ENCODE data around the gene EEPD1.

Gene EEPD1

DNA sequence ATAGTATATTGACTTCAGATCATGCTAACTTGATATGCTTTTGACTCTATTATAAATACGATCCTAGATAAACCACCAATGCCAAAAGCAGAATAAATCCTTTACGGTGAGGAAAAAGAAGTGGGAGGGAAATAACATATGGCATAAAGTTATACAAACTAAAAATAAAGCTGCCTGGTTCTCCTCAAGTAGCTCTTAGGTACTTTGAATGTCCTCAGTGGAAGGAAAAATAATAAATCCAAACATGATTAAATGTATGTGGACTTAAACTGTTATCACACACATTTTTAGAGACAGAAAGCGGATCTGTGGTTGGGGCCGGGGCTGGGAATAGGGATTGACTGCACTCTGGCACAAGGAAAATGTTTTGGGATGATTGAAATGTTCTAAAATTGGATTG, 23.6 kb downstream of the EEPD1 start:
- no peaks in the 10 kb centered on the region for H3K4me1 ChIP-seq (ENCODE audit: insufficient read depth, low read length)
- H2AFZ ChIP-seq (ENCODE audit: low read depth, low read length) = no peak overlapping the region
- no peak overlapping the region for H3K4me3 ChIP-seq (ENCODE audit: low read length)
- H3K27me3 ChIP-seq (ENCODE audit: insufficient read depth, low read length) = no peaks in the 10 kb centered on the region
- no peaks in the 10 kb centered on the region for H3K36me3 ChIP-seq (ENCODE audit: insufficient read depth, low read length)
- no peaks in the 10 kb centered on the region for H3K9me3 ChIP-seq (ENCODE audit: low read length)

GRCh38 chr7:36180121-36180520, 27.1 kb downstream of the EEPD1 start:
- Histone ChIP-seq H3K4me3 (ENCODE audit: low read length) (no peak overlapping the region), H2AFZ (ENCODE audit: low read depth, low read length) (no peak overlapping the region), H3K36me3 (ENCODE audit: insufficient read depth, low read length) (no peaks in the 10 kb centered on the region), H3K9me3 (ENCODE audit: low read length) (no peaks in the 10 kb centered on the region), H3K27me3 (ENCODE audit: insufficient read depth, low read length) (no peaks in the 10 kb centered on the region), H3K4me1 (ENCODE audit: insufficient read depth, low read length) (no peaks in the 10 kb centered on the region)

GRCh38 chr7:36181668-36182067, 28.6 kb downstream of the EEPD1 start:
- H3K4me3 ChIP-seq (ENCODE audit: low read length) = no peak overlapping the region
- no peaks in the 10 kb centered on the region for H3K9me3 ChIP-seq (ENCODE audit: low read length)
- H3K4me1 ChIP-seq (ENCODE audit: insufficient read depth, low read length) = no peaks in the 10 kb centered on the region
- no peaks in the 10 kb centered on the region for H3K36me3 ChIP-seq (ENCODE audit: insufficient read depth, low read length)
- H2AFZ ChIP-seq (ENCODE audit: low read depth, low read length) = no peak overlapping the region
- H3K27me3 ChIP-seq (ENCODE audit: insufficient read depth, low read length) = no peaks in the 10 kb centered on the region

DNA sequence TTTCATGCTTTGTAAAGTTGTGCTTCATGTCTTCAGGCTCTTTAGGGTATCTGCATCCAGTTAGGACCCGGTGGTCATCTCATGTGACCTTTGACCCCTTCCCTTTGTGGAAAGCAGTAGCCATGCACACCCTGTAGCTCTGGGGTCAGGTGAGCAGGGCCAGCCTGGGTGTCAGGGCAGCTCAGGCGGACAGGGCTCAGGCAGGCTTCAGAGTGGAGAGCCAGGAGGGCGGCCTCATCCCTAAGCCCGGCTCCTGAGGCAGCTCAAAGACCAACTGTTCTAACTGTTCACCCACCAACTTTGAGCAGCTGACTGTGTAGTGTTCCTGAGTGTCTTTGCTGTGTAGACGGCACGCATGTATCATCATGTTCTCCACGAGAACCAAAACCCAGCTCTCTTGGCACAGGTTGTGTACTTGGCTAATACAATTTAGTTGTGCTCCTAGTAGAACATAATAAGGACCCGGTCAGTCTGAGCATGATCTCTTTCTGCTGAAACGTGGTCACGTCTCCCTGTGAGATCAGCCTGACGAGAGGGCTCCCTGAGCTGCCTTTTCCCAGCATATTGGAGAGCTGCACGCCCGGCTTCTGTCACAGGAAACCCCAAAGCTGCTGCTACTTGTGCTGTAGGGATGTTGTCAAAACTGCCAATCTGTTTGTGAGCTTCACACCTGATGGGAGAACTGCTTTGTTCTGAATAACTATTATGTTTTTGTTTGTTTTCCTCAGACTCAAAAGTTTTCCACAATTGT, 30.0 kb downstream of the EEPD1 start:
- Histone ChIP-seq H3K36me3 (ENCODE audit: insufficient read depth, low read length) (no peaks in the 10 kb centered on the region), H3K4me1 (ENCODE audit: insufficient read depth, low read length) (peaks cover under 1% of the 10 kb centered on the region), H3K9me3 (ENCODE audit: low read length) (no peaks in the 10 kb centered on the region), H2AFZ (ENCODE audit: low read depth, low read length) (no peak overlapping the region), H3K27me3 (ENCODE audit: insufficient read depth, low read length) (no peaks in the 10 kb centered on the region), H3K4me3 (ENCODE audit: low read length) (no peak overlapping the region)

GRCh38 chr7:36185092-36185491, 32.0 kb downstream of the EEPD1 start:
- Histone ChIP-seq H3K4me1 (ENCODE audit: insufficient read depth, low read length) (peaks cover 12% of the 10 kb centered on the region), H3K9me3 (ENCODE audit: low read length) (no peaks in the 10 kb centered on the region), H3K4me3 (ENCODE audit: low read length) (no peak overlapping the region), H2AFZ (ENCODE audit: low read depth, low read length) (no peak overlapping the region), H3K36me3 (ENCODE audit: insufficient read depth, low read length) (no peaks in the 10 kb centered on the region), H3K27me3 (ENCODE audit: insufficient read depth, low read length) (no peaks in the 10 kb centered on the region)

DNA sequence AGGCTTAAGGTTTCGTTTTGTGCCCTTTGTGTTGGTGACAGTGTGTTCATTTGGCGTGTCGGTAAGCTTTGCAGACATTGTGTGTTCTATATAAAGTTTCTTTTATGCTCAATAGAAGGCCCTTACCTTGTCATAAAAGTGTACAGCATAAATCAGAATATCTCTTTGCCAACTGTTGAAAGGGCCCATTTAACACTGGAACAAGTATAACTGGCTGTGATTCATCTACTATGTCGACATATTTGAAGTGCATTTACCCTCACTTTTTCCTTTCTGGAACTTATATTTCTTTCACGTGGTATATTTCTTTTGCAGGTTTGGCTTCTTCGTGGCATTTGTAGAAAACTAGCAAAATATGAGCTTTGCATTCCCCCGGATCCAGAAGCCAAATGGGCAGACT, 32.7 kb downstream of the EEPD1 start:
- H3K4me3 ChIP-seq (ENCODE audit: low read length) = no peak overlapping the region
- no peak overlapping the region for H2AFZ ChIP-seq (ENCODE audit: low read depth, low read length)
- no peaks in the 10 kb centered on the region for H3K9me3 ChIP-seq (ENCODE audit: low read length)
- H3K36me3 ChIP-seq (ENCODE audit: insufficient read depth, low read length) = no peaks in the 10 kb centered on the region
- peaks cover 12% of the 10 kb centered on the region for H3K4me1 ChIP-seq (ENCODE audit: insufficient read depth, low read length)
- no peaks in the 10 kb centered on the region for H3K27me3 ChIP-seq (ENCODE audit: insufficient read depth, low read length)

GRCh38 chr7:36186359-36187121, 33.5 kb downstream of the EEPD1 start:
- Histone ChIP-seq H3K36me3 (ENCODE audit: insufficient read depth, low read length) (no peaks in the 10 kb centered on the region), H2AFZ (ENCODE audit: low read depth, low read length) (no peak overlapping the region), H3K27me3 (ENCODE audit: insufficient read depth, low read length) (no peaks in the 10 kb centered on the region), H3K4me1 (ENCODE audit: insufficient read depth, low read length) (peaks cover 17% of the 10 kb centered on the region), H3K9me3 (ENCODE audit: low read length) (no peaks in the 10 kb centered on the region), H3K4me3 (ENCODE audit: low read length) (no peak overlapping the region)

- H3K4me1 ChIP-seq (ENCODE audit: insufficient read depth, low read length) = peaks cover 25% of the 10 kb centered on the region
- no peaks in the 10 kb centered on the region for H3K27me3 ChIP-seq (ENCODE audit: insufficient read depth, low read length)
- no peak overlapping the region for H2AFZ ChIP-seq (ENCODE audit: low read depth, low read length)
- H3K36me3 ChIP-seq (ENCODE audit: insufficient read depth, low read length) = no peaks in the 10 kb centered on the region
- no peaks in the 10 kb centered on the region for H3K9me3 ChIP-seq (ENCODE audit: low read length)
- no peak overlapping the region for H3K4me3 ChIP-seq (ENCODE audit: low read length)
Measured at GRCh38 chr7:36188266-36188665, 35.2 kb downstream of the EEPD1 start.

DNA sequence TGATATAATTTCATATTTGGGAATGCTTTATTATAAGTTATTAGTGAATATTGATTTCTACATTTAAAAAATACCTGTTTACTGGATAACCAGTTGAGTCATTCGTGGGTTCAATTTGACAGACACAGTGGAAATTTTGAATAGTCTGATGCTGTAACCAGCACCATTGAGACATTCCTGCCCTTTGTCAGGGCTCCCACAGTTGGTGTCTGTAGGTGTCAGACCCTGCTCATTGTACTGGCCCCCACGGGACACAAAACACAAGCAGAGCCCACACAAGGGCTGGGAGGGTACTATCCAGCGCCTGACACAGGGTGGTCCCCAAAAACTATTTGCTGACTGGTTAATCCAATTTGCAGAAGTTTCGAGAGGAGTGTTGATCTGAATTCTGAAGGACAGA, 35.9 kb downstream of the EEPD1 start:
- Histone ChIP-seq H3K9me3 (ENCODE audit: low read length) (no peaks in the 10 kb centered on the region), H3K36me3 (ENCODE audit: insufficient read depth, low read length) (no peaks in the 10 kb centered on the region), H3K4me3 (ENCODE audit: low read length) (no peak overlapping the region), H3K27me3 (ENCODE audit: insufficient read depth, low read length) (no peaks in the 10 kb centered on the region), H3K4me1 (ENCODE audit: insufficient read depth, low read length) (peaks cover 25% of the 10 kb centered on the region), H2AFZ (ENCODE audit: low read depth, low read length) (no peak overlapping the region)

DNA sequence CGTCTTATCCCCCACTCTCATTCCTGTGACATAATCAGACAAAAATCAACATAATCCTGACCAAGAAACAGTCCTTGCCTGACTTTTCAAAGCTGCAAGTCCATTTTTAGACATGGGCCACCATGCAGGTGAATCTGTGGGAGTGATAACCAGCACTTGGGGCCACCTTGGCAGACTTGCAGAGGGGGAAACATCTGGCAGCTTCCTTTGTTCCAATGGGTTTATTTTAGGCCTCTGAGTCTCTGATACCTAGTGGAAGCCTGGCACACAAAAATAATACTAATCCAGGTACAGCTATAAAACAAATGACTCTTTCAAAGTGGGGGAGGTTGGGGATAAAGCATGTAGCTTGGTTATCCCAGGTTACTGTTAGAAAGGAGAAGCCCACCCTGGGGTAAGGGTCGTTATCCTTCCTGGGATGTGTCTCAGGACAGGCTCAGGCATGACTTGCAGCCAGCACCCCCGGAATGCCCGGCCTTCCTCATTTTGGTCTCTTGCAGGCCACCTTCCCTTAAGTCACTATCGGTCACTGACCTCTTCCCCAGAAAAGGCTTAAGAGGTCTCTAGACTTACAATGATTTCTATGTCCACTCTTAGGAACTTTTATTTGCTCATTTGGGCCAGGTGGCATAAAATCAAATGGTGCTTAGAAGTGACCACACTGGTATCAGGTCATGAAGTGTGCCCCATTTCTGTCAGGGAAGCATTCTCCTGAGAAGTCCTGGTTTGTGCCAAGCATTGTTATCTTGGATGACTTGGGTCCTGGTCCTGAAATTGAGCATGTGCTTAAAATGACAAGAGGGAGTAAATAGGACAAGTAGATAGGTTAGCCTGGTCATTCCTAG, 37.6 kb downstream of the EEPD1 start:
- no peak overlapping the region for H3K4me3 ChIP-seq (ENCODE audit: low read length)
- no peak overlapping the region for H2AFZ ChIP-seq (ENCODE audit: low read depth, low read length)
- no peaks in the 10 kb centered on the region for H3K9me3 ChIP-seq (ENCODE audit: low read length)
- no peaks in the 10 kb centered on the region for H3K27me3 ChIP-seq (ENCODE audit: insufficient read depth, low read length)
- peaks cover 25% of the 10 kb centered on the region for H3K4me1 ChIP-seq (ENCODE audit: insufficient read depth, low read length)
- H3K36me3 ChIP-seq (ENCODE audit: insufficient read depth, low read length) = no peaks in the 10 kb centered on the region

- Histone ChIP-seq H3K9me3 (ENCODE audit: low read length) (no peaks in the 10 kb centered on the region), H2AFZ (ENCODE audit: low read depth, low read length) (no peak overlapping the region), H3K27me3 (ENCODE audit: insufficient read depth, low read length) (no peaks in the 10 kb centered on the region), H3K4me1 (ENCODE audit: insufficient read depth, low read length) (peaks cover 25% of the 10 kb centered on the region), H3K4me3 (ENCODE audit: low read length) (no peak overlapping the region), H3K36me3 (ENCODE audit: insufficient read depth, low read length) (no peaks in the 10 kb centered on the region)
Measured at GRCh38 chr7:36191292-36191920, 38.4 kb downstream of the EEPD1 start.

DNA sequence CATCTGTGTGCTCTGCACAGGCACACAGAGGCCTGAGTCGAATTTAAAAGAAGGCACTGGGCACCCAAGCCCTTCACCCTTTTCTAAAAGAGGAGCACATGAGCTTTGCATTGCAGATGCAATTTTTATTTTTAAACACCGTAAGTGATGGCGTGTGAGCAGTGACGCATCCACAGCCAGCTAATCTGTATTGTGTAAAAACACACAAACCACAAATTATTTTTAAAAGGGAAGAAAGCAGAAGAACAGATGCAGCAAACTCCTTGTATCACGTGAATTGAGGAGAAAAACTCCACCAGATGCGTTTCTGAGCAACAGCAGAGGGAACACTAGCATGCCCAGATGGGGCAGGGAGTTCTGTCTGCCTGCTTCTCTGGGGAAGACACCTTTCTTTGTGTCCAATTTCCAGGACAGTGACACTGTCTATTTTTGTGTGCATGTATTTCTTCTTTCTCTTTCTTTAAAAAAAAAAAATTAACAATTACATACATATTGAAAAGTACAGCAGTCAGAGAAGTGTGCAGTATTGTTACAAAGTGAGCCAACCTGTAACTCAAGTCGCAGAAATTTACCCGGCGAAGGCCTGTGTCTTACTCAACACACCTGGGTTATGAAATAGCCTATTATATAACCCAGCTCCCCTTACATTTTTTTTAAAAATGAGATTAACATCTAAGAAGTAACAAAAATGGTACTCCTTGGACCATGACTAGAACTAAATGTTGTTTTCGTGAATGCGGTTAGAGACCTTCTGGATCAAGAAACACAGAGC, 39.2 kb downstream of the EEPD1 start:
- Histone ChIP-seq H2AFZ (ENCODE audit: low read depth, low read length) (no peak overlapping the region), H3K9me3 (ENCODE audit: low read length) (no peaks in the 10 kb centered on the region), H3K27me3 (ENCODE audit: insufficient read depth, low read length) (no peaks in the 10 kb centered on the region), H3K36me3 (ENCODE audit: insufficient read depth, low read length) (no peaks in the 10 kb centered on the region), H3K4me1 (ENCODE audit: insufficient read depth, low read length) (peaks cover 25% of the 10 kb centered on the region), H3K4me3 (ENCODE audit: low read length) (no peak overlapping the region)

Measured in neuron (in vitro differentiated cells).